GM18502 (cell line): ENCODE measurements around the gene ITPR1.

Experiments used
- ATAC-seq: cut with Tn5 transposase; IDR thresholded peaks from one replicate; pipeline ENCODE4 v1.9.1; 2021; ENCODE audit warnings: mild to moderate bottlenecking; ENCODE audit not compliant: unreplicated experiment, poor library complexity

Gene ITPR1

GRCh38 chr3:4529876-4530588, 36.9 kb downstream of the ITPR1 start:
- ATAC-seq, result no peak

- no peak for ATAC-seq
Observed at GRCh38 chr3:4531478-4532025, 38.4 kb downstream of the ITPR1 start.

- ATAC-seq, result no peak
Observed at GRCh38 chr3:4532535-4533112, 39.5 kb downstream of the ITPR1 start.

- no peak for ATAC-seq
Observed at GRCh38 chr3:4533489-4534443, 40.6 kb downstream of the ITPR1 start.

GRCh38 chr3:4534906-4535305, 41.8 kb downstream of the ITPR1 start:
- ATAC-seq, result no peak

- ATAC-seq, result no peak
Observed at GRCh38 chr3:4536260-4536659, 43.1 kb downstream of the ITPR1 start.

- ATAC-seq, result no peak
Observed at GRCh38 chr3:4540267-4540666, 47.1 kb downstream of the ITPR1 start.

- ATAC-seq, result no peak
Observed at GRCh38 chr3:4543110-4543509, 50.0 kb downstream of the ITPR1 start.

GRCh38 chr3:4546346-4547178, 53.4 kb downstream of the ITPR1 start:
- ATAC-seq, result no peak

GRCh38 chr3:4547799-4548198, 54.7 kb downstream of the ITPR1 start:
- ATAC-seq, result no peak

GRCh38 chr3:4548356-4548755, 55.2 kb downstream of the ITPR1 start:
- ATAC-seq, result no peak

- no peak for ATAC-seq
Observed at GRCh38 chr3:4548780-4549179, 55.6 kb downstream of the ITPR1 start.

GRCh38 chr3:4549896-4550295, 56.7 kb downstream of the ITPR1 start:
- no peak for ATAC-seq

- ATAC-seq, result no peak
Observed at GRCh38 chr3:4551051-4551711, 58.0 kb downstream of the ITPR1 start.

- no peak for ATAC-seq
Observed at GRCh38 chr3:4551794-4552442, 58.8 kb downstream of the ITPR1 start.

- no peak for ATAC-seq
Observed at GRCh38 chr3:4552811-4553210, 59.7 kb downstream of the ITPR1 start.

GRCh38 chr3:4561661-4562060, 68.5 kb downstream of the ITPR1 start:
- no peak for ATAC-seq

GRCh38 chr3:4562595-4562994, 69.4 kb downstream of the ITPR1 start:
- no peak for ATAC-seq

GRCh38 chr3:4564270-4564669, 71.1 kb downstream of the ITPR1 start:
- ATAC-seq, result no peak
